22Rv1 (cell line): ENCODE measurements around the gene RBMS3.

Experiments used
- H3K27ac ChIP-seq: fragments of 450-650 bp; 2 replicates; pipeline ENCODE4 v1.5.1; 2017
- CTCF ChIP-seq: fragments of 450-650 bp; IDR thresholded peaks from 2 replicates; pipeline ENCODE4 v1.5.1; 2017; ENCODE audit warnings: mild to moderate bottlenecking
- ZFX ChIP-seq: fragments of 450-650 bp; IDR thresholded peaks from 2 replicates; pipeline ENCODE4 v1.6.1; 2017; ENCODE audit warnings: antibody characterized with exemption, borderline replicate concordance

The RBMS3 gene

GRCh38 chr3:29245441-29245840 lies 35.4 kb upstream of the RBMS3 start:
- TF ChIP-seq ZFX (no peak), CTCF (no peak)
- no peak overlapping the region for H3K27ac ChIP-seq

- no peak for TF ChIP-seq ZFX
- TF ChIP-seq CTCF: no peak
- H3K27ac ChIP-seq: no peak overlapping the region
Measured at GRCh38 chr3:29247088-29247745, 33.7 kb upstream of the RBMS3 start.

- H3K27ac ChIP-seq: no peak overlapping the region
- TF ChIP-seq CTCF: no peak
- no peak for TF ChIP-seq ZFX
Measured at GRCh38 chr3:29249829-29250345, 31.0 kb upstream of the RBMS3 start.

- TF ChIP-seq ZFX (no peak), CTCF (no peak)
- no peak overlapping the region for H3K27ac ChIP-seq
Measured at GRCh38 chr3:29255854-29256696, 24.8 kb upstream of the RBMS3 start.

GRCh38 chr3:29258161-29258560 lies 22.7 kb upstream of the RBMS3 start:
- TF ChIP-seq ZFX (no peak), CTCF (no peak)

GRCh38 chr3:29261119-29261518 lies 19.8 kb upstream of the RBMS3 start:
- no peak overlapping the region for H3K27ac ChIP-seq
- no peak for TF ChIP-seq ZFX
- no peak for TF ChIP-seq CTCF

More at GRCh38 chr3:29258161-29258560, 22.7 kb upstream of the RBMS3 start:
- no peak overlapping the region for H3K27ac ChIP-seq

GRCh38 chr3:29263476-29263875 lies 17.4 kb upstream of the RBMS3 start:
- no peak overlapping the region for H3K27ac ChIP-seq
- TF ChIP-seq CTCF (no peak), ZFX (no peak)
